ENCODE data around the gene MRPL41.

Gene MRPL41

DNA sequence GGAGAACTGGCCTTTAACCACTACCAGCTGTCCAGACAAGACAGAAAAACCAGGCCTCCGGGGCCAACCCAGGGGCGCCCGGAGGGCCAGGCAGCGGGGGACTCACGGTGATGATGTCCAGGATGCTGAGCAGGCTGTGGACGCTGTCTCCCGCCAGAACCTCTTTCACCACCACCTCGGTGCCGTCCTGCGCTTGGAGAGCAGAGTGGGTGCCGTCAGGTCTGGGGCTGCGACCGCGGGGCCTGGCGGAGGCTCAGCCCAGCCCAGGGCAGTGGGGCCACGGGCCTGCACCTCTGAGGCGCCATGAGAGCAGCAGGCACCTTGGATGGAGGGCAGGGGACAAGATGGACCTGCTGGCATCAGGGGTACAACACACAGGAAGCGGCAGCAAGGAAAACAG, 11.1 kb upstream of the MRPL41 start:
- Histone ChIP-seq H3K4me3 (IDR thresholded peaks at IDR 0.05; ENCODE audit: insufficient read depth, low read depth, low read length) (no peak overlapping the region), H2AFZ (ENCODE audit: low read depth) (no peak overlapping the region), H3K27me3 (ENCODE audit: insufficient read depth, low read depth) (no peaks in the 10 kb centered on the region), H3K36me3 (ENCODE audit: insufficient read depth) (no peaks in the 10 kb centered on the region), H3K27ac (no peak overlapping the region), H3K79me2 (ENCODE audit: insufficient read depth, low read depth) (no peaks in the 10 kb centered on the region), H3K4me1 (ENCODE audit: low read depth, poor library complexity, severe bottlenecking) (no peaks in the 10 kb centered on the region), H3K4me2 (no peak overlapping the region), H3K9ac (no peak overlapping the region), H4K20me1 (ENCODE audit: insufficient read depth) (no peaks in the 10 kb centered on the region)
- TF ChIP-seq, protein P1, sequence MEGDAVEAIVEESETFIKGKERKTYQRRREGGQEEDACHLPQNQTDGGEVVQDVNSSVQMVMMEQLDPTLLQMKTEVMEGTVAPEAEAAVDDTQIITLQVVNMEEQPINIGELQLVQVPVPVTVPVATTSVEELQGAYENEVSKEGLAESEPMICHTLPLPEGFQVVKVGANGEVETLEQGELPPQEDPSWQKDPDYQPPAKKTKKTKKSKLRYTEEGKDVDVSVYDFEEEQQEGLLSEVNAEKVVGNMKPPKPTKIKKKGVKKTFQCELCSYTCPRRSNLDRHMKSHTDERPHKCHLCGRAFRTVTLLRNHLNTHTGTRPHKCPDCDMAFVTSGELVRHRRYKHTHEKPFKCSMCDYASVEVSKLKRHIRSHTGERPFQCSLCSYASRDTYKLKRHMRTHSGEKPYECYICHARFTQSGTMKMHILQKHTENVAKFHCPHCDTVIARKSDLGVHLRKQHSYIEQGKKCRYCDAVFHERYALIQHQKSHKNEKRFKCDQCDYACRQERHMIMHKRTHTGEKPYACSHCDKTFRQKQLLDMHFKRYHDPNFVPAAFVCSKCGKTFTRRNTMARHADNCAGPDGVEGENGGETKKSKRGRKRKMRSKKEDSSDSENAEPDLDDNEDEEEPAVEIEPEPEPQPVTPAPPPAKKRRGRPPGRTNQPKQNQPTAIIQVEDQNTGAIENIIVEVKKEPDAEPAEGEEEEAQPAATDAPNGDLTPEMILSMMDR (conservative IDR thresholded peaks at IDR 0.05; ENCODE audit: low read depth, low read length), result no peak

DNA sequence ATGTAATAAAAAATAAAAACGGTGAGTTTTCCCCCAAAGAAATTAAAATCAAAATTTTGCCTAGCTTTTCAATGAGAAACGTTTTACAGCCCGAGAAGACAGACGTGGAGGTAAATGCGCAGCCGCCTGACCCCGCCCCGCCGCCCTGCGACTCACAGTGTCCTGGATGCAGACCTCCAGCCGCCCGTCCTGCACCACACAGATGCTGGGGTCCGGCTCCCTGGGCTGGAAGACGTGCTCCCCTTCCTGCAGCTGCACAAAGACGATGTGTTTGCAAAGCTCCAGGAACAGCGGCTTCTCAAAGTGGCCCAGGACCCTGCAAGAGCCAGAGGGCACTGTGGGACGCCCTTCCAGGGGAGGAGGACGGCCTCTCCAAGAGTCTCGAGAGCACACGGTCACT, 9.2 kb upstream of the MRPL41 start:
- H3K4me2 ChIP-seq, result no peak overlapping the region

DNA sequence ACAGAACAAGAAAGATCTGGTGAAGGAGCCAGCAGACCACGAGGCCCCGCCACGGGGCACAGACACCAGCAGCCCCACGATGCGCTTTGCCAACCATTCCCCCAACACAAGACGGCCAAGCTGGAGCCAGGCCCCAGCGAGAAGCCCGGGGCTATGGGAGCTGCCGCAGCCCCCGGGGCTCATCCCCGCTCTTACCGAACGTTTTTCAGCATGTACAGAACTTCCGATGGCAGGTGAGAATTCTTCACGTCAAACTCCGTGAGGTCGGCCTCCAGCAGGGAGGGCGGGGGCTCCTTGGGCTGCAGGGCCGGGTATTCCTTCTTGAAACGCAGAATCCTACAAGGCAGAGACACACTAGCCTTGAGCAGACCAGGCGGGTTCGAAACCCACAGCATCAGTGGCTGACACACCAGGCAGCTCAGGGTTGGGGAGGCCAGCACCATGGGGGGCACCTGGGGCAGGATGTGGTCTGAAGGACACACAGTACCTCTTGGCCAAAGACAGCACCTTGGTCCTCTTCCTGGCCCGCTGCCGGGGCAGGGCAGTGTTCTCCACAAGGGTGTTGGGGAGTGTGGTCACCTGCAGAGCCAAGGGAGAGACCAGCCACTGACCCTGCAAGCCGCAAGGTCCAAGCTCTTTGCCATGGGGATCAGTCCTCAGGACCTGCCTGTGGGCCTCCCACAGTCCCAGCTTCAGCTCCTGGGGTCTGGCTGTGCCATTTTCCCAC, 8.3 kb upstream of the MRPL41 start:
- Histone ChIP-seq H3K27me3 (ENCODE audit: insufficient read depth, low read depth) (no peaks in the 10 kb centered on the region), H3K4me2 (no peak overlapping the region), H3K4me1 (ENCODE audit: low read depth, poor library complexity, severe bottlenecking) (no peaks in the 10 kb centered on the region), H2AFZ (ENCODE audit: low read depth) (no peak overlapping the region), H3K79me2 (ENCODE audit: insufficient read depth, low read depth) (no peaks in the 10 kb centered on the region), H3K36me3 (ENCODE audit: insufficient read depth) (no peaks in the 10 kb centered on the region), H4K20me1 (ENCODE audit: insufficient read depth) (no peaks in the 10 kb centered on the region), H3K27ac (no peak overlapping the region), H3K4me3 (IDR thresholded peaks at IDR 0.05; ENCODE audit: insufficient read depth, low read depth, low read length) (no peak overlapping the region), H3K9ac (no peak overlapping the region)
- TF ChIP-seq, protein P1 (conservative IDR thresholded peaks at IDR 0.05; ENCODE audit: low read depth, low read length), result no peak

More for the DNA sequence above, 9.2 kb upstream of the MRPL41 start:
- Histone ChIP-seq H3K4me3 (IDR thresholded peaks at IDR 0.05; ENCODE audit: insufficient read depth, low read depth, low read length) (no peak overlapping the region), H3K9ac (no peak overlapping the region), H3K36me3 (ENCODE audit: insufficient read depth) (no peaks in the 10 kb centered on the region), H3K27ac (no peak overlapping the region), H3K27me3 (ENCODE audit: insufficient read depth, low read depth) (no peaks in the 10 kb centered on the region), H3K79me2 (ENCODE audit: insufficient read depth, low read depth) (no peaks in the 10 kb centered on the region), H4K20me1 (ENCODE audit: insufficient read depth) (no peaks in the 10 kb centered on the region), H2AFZ (ENCODE audit: low read depth) (no peak overlapping the region), H3K4me1 (ENCODE audit: low read depth, poor library complexity, severe bottlenecking) (no peaks in the 10 kb centered on the region)
- TF ChIP-seq, protein P1 (conservative IDR thresholded peaks at IDR 0.05; ENCODE audit: low read depth, low read length), result no peak

DNA sequence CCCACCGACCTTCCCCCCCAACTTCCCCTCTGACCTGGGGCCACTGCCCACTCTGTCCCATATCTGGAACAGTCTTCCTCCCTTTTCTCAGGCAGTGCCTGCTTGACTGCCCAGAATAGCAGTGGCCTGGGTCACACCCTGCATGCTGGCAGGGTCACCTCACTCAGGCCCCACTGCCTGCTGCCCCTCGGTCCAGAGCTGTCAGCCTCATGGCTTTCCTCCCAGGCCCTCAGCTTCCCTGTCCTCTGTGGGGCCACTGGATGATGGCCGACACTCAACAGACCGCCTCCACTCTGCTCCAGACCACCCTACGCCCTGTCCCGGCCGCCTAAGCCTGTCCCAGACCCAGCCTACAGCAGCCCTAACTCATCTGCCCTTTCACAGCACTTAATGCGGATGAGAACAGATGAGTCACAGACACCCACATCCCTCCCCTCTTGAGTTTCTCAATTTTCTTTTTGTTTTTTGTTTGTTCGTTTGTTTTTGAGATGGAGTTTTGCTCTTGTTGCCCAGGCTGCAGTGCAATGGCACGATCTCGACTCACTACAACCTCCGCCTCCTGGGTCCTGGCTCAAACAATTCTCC, 7.4 kb upstream of the MRPL41 start:
- Histone ChIP-seq H3K4me2 (no peak overlapping the region), H3K4me3 (IDR thresholded peaks at IDR 0.05; ENCODE audit: insufficient read depth, low read depth, low read length) (no peak overlapping the region), H3K36me3 (ENCODE audit: insufficient read depth) (no peaks in the 10 kb centered on the region), H2AFZ (ENCODE audit: low read depth) (no peak overlapping the region), H4K20me1 (ENCODE audit: insufficient read depth) (no peaks in the 10 kb centered on the region), H3K9ac (no peak overlapping the region), H3K79me2 (ENCODE audit: insufficient read depth, low read depth) (no peaks in the 10 kb centered on the region), H3K27ac (no peak overlapping the region), H3K27me3 (ENCODE audit: insufficient read depth, low read depth) (no peaks in the 10 kb centered on the region), H3K4me1 (ENCODE audit: low read depth, poor library complexity, severe bottlenecking) (no peaks in the 10 kb centered on the region)
- TF ChIP-seq, protein P1 (conservative IDR thresholded peaks at IDR 0.05; ENCODE audit: low read depth, low read length), result no peak

All from KMS-11 (cell line).